NOMO-1 (cell line): ENCODE measurements around the gene RNF43.

Experiments used
- DNase-seq, 2 experiments: peaks; one replicate each; lab custom pipeline; 2025; ENCODE audit not compliant: unreplicated experiment in 2 of 2; lab: John Stamatoyannopoulos, UW

RNF43 gene

DNA sequence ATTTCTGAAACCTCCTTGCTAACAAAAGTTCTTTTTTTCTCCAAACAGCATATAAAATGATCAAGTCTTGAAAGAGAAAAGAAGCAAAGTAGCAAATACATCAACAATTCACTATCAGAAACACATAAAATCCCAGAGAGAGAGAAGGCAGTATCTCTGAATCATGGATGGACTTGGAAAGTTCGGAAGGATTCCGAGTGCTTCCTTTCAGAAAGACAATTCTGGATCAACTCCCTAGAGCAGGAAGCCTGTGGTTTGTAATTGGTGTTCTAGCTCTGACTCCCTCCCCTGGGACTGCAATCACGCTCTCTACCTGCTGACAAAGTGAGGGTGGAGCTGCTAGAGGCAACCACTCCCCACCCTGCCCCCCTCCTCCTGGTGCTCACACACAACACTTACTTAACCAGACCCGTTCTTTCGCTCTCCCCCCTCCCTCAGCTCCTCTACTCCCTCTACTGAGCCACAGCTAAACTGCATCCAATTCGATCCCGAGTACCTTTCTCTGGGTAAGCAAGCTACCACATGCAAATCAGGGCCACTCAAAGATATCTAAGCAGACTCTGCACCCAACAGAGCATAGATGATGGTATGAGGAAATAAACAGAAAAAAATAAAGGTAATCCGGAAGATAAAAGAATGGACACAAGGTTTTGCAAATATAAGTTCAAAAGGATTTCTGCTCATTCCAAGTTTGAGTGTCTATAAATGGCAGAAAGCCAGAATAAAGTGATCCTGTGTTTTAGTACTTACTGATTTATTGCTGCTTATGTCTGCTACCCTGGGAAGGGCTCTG, at the start of gene RNF43:
Gene RNF43 (minus strand): TSS at position 235 of the 793 bp plus-strand sequence. CDS start 1,957 bp downstream, outside the sequence.
- DNase-seq: peak; percentile 84 to 88

GRCh38 chr17:58455491-58455890, 38.2 kb upstream of the RNF43 start:
- DNase-seq: no peak

DNA sequence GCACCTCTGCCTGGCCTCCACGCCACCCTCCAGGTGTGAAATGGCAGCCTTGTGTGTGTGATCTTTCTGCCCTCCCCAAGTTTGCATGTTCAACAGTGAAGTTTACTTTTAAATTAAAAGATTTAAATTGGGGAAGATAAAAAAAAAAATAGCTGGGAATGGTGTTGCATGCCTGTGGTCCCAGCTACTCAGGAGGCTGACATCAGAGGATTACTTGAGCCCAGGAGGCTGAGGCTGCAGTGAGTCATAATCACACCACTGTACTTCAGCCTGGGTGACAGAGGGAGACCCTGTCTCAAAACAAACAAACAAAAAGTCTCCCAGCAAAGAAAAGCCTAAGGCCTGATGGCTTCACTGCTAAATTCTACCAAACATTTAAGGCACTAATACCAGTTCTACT, 35.4 kb upstream of the RNF43 start:
- DNase-seq: no peak

DNA sequence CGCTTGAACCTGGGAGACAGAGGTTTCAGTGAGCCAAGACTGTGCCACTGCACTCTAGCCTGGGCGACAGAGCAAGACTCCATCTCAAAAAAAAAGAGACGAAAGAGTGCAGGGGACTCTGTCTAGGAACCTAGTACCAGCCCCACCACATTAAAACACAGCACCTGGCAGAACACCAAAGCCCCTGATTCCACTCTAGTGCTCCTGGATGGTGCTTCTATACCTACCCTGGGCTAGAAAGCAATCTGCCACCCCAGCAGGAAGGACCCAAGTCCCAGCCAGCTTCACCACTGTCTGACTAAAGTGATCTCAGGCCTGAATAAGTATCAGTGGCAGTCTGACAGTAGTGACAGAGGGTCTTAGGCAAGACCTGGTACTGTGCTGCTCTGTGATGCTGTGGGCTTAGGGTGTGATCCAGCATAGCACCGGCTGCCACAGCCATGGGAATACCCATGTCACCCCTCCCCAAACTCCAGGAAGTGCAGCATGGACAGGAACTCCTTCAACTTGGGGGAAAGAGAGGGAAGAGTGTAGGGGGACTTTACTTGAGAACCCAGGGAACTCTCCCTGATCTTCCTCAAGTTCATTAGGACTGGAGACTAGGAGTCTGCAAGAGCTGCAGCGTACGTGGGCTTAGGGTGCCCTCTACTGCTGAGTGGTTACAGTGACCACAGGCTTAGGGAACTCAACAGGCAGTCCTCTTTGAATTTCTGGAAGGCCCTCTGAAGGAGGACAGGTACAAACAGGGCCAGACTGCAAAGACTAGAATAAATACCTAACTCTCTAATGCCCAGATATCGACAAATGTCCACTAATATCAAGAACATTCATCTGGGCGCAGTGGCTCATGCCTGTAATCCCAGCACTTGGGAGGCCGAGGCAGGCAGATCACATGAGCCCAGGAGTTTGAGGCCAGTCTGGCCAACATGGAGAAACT, 30.0 kb upstream of the RNF43 start:
- peak; percentile 60 to 70 for DNase-seq

GRCh38 chr17:58446086-58446485, 28.8 kb upstream of the RNF43 start:
- DNase-seq: no peak

- no peak for DNase-seq
These were observed 19.5 kb upstream of the RNF43 start for GRCh38 chr17:58436805-58437239.

DNA sequence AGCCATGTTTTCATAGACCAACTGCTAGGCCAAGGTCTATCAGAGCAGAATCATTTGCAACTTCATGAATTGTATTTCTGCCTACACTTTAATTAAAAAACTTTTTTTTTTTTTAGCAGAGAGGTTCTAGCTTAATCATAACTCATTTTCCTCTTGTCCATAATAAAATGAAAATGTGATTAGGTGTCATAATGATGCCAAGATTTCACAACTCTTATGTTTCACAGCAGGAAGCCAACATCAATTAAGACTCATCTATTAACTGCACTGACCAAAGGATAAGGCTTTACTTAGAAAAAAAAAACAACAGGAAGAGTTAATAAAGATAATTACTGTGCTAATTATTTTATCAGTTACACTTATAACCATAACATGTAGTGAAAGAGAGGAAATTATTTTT, 18.9 kb upstream of the RNF43 start:
- DNase-seq: no peak

GRCh38 chr17:58432806-58433573, 15.7 kb upstream of the RNF43 start:
- DNase-seq: no peak

- DNase-seq: no peak
These were observed 10.5 kb upstream of the RNF43 start for GRCh38 chr17:58427807-58428206.

DNA sequence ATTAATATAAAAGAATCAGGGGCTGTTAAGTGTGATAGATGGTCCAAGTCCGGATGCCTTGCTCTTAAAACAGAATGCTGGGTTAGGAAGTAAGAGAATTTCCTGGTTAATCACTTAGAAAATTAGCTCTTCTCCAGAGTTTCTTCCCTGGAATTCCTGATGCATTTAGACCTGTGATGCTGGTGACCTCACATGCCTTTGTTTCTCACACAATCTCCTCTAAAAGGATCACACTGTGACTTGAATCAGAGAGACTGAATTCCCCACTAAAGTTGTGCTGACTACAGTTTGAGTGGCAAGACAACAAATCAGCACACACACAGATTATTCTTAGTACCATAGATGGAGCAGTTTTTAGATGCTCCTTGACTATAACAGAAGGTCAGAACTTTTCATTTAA, 4.4 kb upstream of the RNF43 start:
- no peak for DNase-seq

DNA sequence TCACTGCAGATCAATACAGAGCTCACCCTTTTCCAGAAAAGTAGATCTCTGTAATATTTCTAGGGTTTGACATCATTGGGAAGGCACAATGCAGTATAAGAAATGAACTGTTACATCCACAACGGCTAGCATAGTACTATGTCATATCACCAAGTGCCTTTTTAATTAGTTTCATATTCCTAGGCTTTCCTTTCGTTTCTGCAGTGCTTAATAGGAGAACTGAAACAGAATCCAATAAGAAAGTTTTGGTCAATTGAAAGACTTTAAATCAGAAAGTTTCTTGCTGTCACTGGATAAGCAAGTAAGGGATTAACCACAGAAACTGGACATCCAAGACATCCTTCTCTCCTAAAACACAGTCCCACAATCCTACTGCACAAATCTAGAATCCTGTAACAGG, 3.5 kb upstream of the RNF43 start:
- DNase-seq: peak in 1 of 2 experiments; percentile 37

DNA sequence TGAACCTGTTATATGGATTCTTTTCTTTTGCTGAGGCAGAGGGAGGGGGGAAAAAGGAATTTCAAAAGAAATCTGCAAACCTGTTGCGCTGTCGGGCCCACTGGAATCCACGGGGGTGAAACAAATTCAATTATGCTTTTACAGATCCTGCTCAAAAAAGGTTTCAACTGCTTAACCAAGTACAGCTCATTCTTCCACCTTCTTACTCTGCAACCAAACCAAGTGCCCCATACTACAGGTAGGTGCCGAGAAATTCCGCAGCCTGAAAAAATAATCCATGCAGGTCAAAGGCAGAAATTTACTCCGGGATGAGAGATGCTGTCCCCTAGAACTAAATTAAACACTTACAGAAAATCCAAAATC, 416 bp downstream of the RNF43 start:
- DNase-seq: no peak

DNA sequence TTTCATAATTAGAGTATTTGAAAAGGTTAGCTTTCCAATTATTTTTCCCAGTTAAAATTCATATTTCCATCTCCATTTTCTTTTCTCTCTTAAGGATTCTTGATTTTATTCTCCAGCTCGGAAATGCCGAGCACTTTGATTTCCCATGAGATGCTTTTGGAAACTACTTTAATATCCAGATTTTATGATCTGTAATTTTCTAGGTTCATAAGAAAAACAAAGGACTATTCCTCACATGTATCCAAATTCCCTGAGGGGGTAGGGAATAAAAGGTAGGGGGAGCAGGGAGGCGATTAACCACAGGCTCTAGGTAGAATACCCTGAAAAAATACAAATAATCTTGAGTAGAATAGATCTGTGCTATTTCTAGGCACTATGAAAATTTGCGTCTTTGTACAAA, 938 bp downstream of the RNF43 start:
- DNase-seq: no peak

- DNase-seq: no peak
These were observed 1.8 kb downstream of the RNF43 start for GRCh38 chr17:58415371-58416055.

DNA sequence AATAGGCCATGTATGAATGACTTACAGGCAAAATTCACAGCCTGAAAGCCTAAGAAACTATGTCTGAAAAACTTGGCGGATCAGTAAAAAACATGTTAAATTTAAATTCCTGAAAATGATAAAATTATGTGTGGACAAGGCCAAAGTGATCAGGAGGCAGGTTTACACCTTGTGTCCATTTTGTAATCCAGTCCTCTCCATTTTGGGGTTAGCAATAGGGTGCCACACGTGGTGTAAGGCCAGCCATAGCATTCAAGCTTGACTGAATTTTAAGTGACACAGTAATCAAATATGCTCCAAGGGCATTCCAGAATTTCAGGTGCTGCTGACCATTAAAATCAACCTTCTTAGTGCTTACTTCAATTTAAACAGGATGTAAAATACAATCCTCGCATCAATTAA, 2.7 kb downstream of the RNF43 start:
- DNase-seq: no peak

GRCh38 chr17:58413684-58414083, 3.6 kb downstream of the RNF43 start:
- DNase-seq: no peak

- no peak for DNase-seq
These were observed 4.3 kb downstream of the RNF43 start for GRCh38 chr17:58412961-58413586.

GRCh38 chr17:58412064-58412703, 5.2 kb downstream of the RNF43 start:
- no peak for DNase-seq

DNA sequence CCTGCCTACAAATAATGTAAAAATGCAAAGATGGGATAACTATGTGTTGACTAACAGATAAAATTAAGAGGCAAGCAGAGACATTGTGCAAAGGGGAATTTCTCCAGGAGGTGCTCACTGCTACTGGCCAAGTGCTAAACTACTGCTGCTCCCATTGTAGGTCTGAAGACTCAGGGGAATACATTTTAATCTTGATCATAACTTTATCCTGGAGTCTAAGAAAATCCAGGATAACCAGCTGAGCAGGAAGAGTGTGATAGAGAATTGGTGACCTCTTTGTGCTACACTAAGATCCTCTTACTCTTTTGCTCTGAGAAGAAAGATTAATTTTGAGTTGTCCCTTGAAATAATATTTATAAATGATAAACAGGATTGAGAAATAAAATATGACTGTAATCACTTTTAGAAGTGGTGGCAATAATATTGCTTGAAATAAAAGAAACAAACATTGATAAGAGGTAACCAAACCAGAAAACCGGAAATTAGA, 5.9 kb downstream of the RNF43 start:
- no peak for DNase-seq
